Spleen (tissue), 7 donors: Measurements from ENCODE around the gene ZW10.

Experiments
- POLR2A ChIP-seq, 3 donors: fragments of 450-650 bp; IDR thresholded peaks; one replicate each; pipeline ENCODE4 v1.5.1; 2017; ENCODE audit warnings: antibody characterized with exemption in 3 of 3, mild to moderate bottlenecking in 1 of 3
- POLR2AphosphoS5 ChIP-seq, 3 donors: sonication (generic); formaldehyde crosslinking; IDR thresholded peaks; one replicate each; pipeline ENCODE4 v1.5.1; 2017; ENCODE audit warnings: antibody characterized with exemption in 3 of 3
- TF ChIP-seq, protein P1 (sequence below), 11 experiments: fragments of 200-600 bp in 7 of 11; fragments of 450-650 bp in 4 of 11; sonication (generic) in 4 of 11; IDR thresholded peaks in 8 of 11; conservative IDR thresholded peaks in 3 of 11; 1 replicate in 7 of 11; 2 replicates in 4 of 11; pipeline versions ENCODE4 v1.4.0 to v1.8.0; 2016 to 2021; ENCODE audit warnings: antibody characterized with exemption in 11 of 11, inconsistent platforms in 4 of 11, mild to moderate bottlenecking in 1 of 11
- donor health status: DM: no; HTN: no; CAD: no; lungs with moderate emphysema.
- donor health status: DM: no; HTN: no; CAD: no.
- donor health status: DM: no; HTN: no; CAD: no.

DNA sequence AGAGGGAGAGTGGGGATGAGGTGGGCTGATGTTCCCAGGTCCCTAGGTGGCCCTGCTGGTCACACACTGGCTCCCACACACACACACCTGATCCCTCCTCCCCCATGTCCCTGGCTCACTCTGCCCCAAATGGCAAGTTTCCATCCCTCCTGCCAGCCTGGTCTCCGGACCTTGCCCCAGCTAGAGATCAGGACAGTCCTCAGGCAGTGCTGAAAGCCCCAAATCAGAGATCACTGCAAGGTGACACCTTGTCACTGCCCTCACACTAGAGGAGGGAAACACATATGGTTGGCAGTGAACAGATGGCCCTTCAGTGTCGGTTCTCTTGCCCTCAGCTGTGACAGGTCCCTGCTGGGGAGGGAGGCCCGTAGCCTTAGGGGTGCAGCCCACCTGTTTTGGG is 75.0 kb downstream of the ZW10 start:
- TF ChIP-seq POLR2AphosphoS5 (IDR thresholded peaks at IDR 0.05) (no peak), POLR2A (IDR thresholded peaks at IDR 0.05) (no peak)
- TF ChIP-seq, protein P1, sequence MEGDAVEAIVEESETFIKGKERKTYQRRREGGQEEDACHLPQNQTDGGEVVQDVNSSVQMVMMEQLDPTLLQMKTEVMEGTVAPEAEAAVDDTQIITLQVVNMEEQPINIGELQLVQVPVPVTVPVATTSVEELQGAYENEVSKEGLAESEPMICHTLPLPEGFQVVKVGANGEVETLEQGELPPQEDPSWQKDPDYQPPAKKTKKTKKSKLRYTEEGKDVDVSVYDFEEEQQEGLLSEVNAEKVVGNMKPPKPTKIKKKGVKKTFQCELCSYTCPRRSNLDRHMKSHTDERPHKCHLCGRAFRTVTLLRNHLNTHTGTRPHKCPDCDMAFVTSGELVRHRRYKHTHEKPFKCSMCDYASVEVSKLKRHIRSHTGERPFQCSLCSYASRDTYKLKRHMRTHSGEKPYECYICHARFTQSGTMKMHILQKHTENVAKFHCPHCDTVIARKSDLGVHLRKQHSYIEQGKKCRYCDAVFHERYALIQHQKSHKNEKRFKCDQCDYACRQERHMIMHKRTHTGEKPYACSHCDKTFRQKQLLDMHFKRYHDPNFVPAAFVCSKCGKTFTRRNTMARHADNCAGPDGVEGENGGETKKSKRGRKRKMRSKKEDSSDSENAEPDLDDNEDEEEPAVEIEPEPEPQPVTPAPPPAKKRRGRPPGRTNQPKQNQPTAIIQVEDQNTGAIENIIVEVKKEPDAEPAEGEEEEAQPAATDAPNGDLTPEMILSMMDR (IDR thresholded peaks at IDR 0.05 in 8 of 11, conservative IDR thresholded peaks at IDR 0.05 in 3 of 11): no peak
